Breast epithelium (tissue), 4 donors: ENCODE data around the gene ZNF865. TPM values are rescaled to one million over a fixed set of nuclear protein-coding genes. Genes with fewer than 3 reads are reported as not detected.

Source experiments
- DNase-seq, 2 donors: peaks; one replicate each; pipeline ENCODE4 v3.0.0-alpha.2; 2019; ENCODE audit warnings: low spot score in 2 of 2
- H3K27ac ChIP-seq, 2 donors: fragments of 200-600 bp; sonication (generic) in 1 of 2; one replicate each; pipeline ENCODE4 v1.5.1; 2016 to 2019; ENCODE audit warnings: mild to moderate bottlenecking in 1 of 2
- H3K27me3 ChIP-seq, 2 donors: fragments of 200-600 bp; sonication (generic) in 1 of 2; one replicate each; pipeline versions ENCODE4 v1.5.1 to v1.6.0; 2017 to 2019; ENCODE audit warnings: control low read depth in 1 of 2, mild to moderate bottlenecking in 1 of 2
- H3K36me3 ChIP-seq: fragments of 200-600 bp; one replicate; pipeline ENCODE4 v1.5.1; 2019
- H3K4me1 ChIP-seq, 2 donors: fragments of 200-600 bp; sonication (generic); one replicate each; pipeline ENCODE4 v1.5.1; 2016 to 2019; ENCODE audit warnings: control low read depth in 1 of 2
- H3K4me3 ChIP-seq, 3 donors: fragments of 200-600 bp; sonication (generic); 1 replicate in 2 of 3; 2 replicates in 1 of 3; pipeline ENCODE4 v1.5.1; 2016 to 2019; ENCODE audit warnings: mild to moderate bottlenecking in 3 of 3, moderate library complexity in 2 of 3
- H3K9me3 ChIP-seq, 2 donors: fragments of 200-600 bp; sonication (generic) in 1 of 2; one replicate each; pipeline ENCODE4 v1.5.1; 2016 to 2019; ENCODE audit warnings: control low read depth in 1 of 2
- CTCF ChIP-seq, 3 donors: fragments of 450-650 bp; IDR thresholded peaks; one replicate each; pipeline ENCODE4 v1.5.1; 2016 to 2017; ENCODE audit warnings: antibody characterized with exemption in 3 of 3, mild to moderate bottlenecking in 3 of 3, moderate library complexity in 3 of 3
- POLR2A ChIP-seq: fragments of 450-650 bp; IDR thresholded peaks from one replicate; pipeline ENCODE4 v1.6.1; 2016; ENCODE audit warnings: antibody characterized with exemption, mild to moderate bottlenecking, moderate library complexity
- POLR2AphosphoS5 ChIP-seq, 3 donors: sonication (generic); formaldehyde crosslinking; IDR thresholded peaks; one replicate each; pipeline ENCODE4 v1.6.1; 2017; ENCODE audit warnings: antibody characterized with exemption in 3 of 3
- intact Hi-C: fragments of 100-400 bp; cut with DNase I; formaldehyde crosslinking; loops from one replicate; pipeline ENCODE4 v1.15.1; 2023; ENCODE audit warnings: low total_unique reads
- total RNA-seq, 3 donors: library from RNA; depleted of rRNA; stranded (reverse); fragments of >200 nt; gene quantifications; one replicate each; pipeline ENCODE4 v1.1.0, GENCODE V29; 2016

Gene ZNF865
- total RNA-seq, 3 donors from 2014 or later: 3.2 to 5.0 (median 3.9) TPM

- no peak for DNase-seq
- TF ChIP-seq CTCF (IDR thresholded peaks at IDR 0.05) (no peak), POLR2A (no peak), POLR2AphosphoS5 (IDR thresholded peaks at IDR 0.05) (no peak)
- Histone ChIP-seq H3K4me3 (no peak overlapping the region), H3K4me1 (peaks cover 3 to 5% of the 10 kb centered on the region in 2 donors), H3K27me3 (no peaks in the 10 kb centered on the region), H3K27ac (no peak overlapping the region), H3K36me3 (no peaks in the 10 kb centered on the region), H3K9me3 (no peaks in the 10 kb centered on the region)
- intact Hi-C loops: no loop called here
Observed at GRCh38 chr19:55637534-55637933, 32.1 kb downstream of the ZNF865 start.

- H3K4me3 ChIP-seq: no peak overlapping the region
- no peak overlapping the region for H3K27ac ChIP-seq
- no peaks in the 10 kb centered on the region for H3K27me3 ChIP-seq
- H3K36me3 ChIP-seq: no peaks in the 10 kb centered on the region
- intact Hi-C loops: no loop called here
- H3K9me3 ChIP-seq: no peaks in the 10 kb centered on the region
- H3K4me1 ChIP-seq: peaks cover 3 to 5% of the 10 kb centered on the region in 2 donors
- TF ChIP-seq CTCF (IDR thresholded peaks at IDR 0.05): no peak
- TF ChIP-seq POLR2A: no peak
- no peak for TF ChIP-seq POLR2AphosphoS5 (IDR thresholded peaks at IDR 0.05)
- no peak for DNase-seq
Observed at GRCh38 chr19:55638864-55639359, 33.5 kb downstream of the ZNF865 start.

GRCh38 chr19:55640043-55640576, 34.7 kb downstream of the ZNF865 start:
- no peaks in the 10 kb centered on the region for H3K9me3 ChIP-seq
- DNase-seq: peak in 1 of 2 donors; percentile 71
- intact Hi-C loops: no loop called here
- peaks cover 11 to 13% of the 10 kb centered on the region in 2 donors for H3K4me1 ChIP-seq
- H3K27me3 ChIP-seq: no peaks in the 10 kb centered on the region
- no peaks in the 10 kb centered on the region for H3K36me3 ChIP-seq
- no peak for TF ChIP-seq POLR2A
- TF ChIP-seq CTCF (IDR thresholded peaks at IDR 0.05): peak; percentile 33 to 58 (median 58)
- TF ChIP-seq POLR2AphosphoS5 (IDR thresholded peaks at IDR 0.05): peak in 2 of 3 donors; percentile 26 to 61
- peak overlapping the region; percentile 94 to 98 for H3K27ac ChIP-seq
- peak overlapping the region; percentile 90 to 99 (median 93) for H3K4me3 ChIP-seq

- Histone ChIP-seq H3K36me3 (no peaks in the 10 kb centered on the region), H3K27ac (peak within 1 kb of the TSS; percentile 94 to 98), H3K4me1 (peaks cover 11 to 13% of the 10 kb centered on the region in 2 donors), H3K4me3 (peak within 1 kb of the TSS; percentile 90 to 99 (median 93)), H3K9me3 (no peaks in the 10 kb centered on the region), H3K27me3 (no peaks in the 10 kb centered on the region)
- peak in 1 of 3 donors; percentile 7 for TF ChIP-seq POLR2AphosphoS5 (IDR thresholded peaks at IDR 0.05)
- no peak for TF ChIP-seq CTCF (IDR thresholded peaks at IDR 0.05)
- peak; percentile 63 to 64 for DNase-seq
- intact Hi-C loops: no loop called here
Observed at GRCh38 chr19:55640577-55641425, 35.4 kb downstream of the ZNF865 start, which contains the start of gene ZNF580. ZNF580 (plus strand) TSS chr19:55641002; CDS start chr19:55642509, 1,507 bp downstream.
